Keratinocyte (primary cell): ENCODE measurements around the gene TMEM151B. TPM values are rescaled to one million over a fixed set of nuclear protein-coding genes. Genes with fewer than 3 reads are reported as not detected.

Experiments used
- DNase-seq: peaks from one replicate; pipeline ENCODE4 v3.0.0-alpha.2; 2011; ENCODE audit warnings: low read depth, missing footprints, low spot score
- FAIRE-seq: peaks from 2 replicates; lab custom pipeline; 2011; peaks lifted over from hg19 to GRCh38; lab: Jason Lieb, UNC
- H2AFZ ChIP-seq: 2 replicates; pipeline ENCODE4 v1.6.0; 2012; ENCODE audit warnings: low read length, control low read depth, inconsistent platforms; ENCODE audit not compliant: control insufficient read depth
- H3K27ac ChIP-seq: 2 replicates; pipeline ENCODE4 v1.5.1; 2011; ENCODE audit warnings: low read length; ENCODE audit not compliant: control insufficient read depth, insufficient read depth
- H3K27me3 ChIP-seq: 3 replicates; pipeline ENCODE4 v1.6.0; 2011; ENCODE audit warnings: low read length; ENCODE audit not compliant: control insufficient read depth, insufficient read depth; ENCODE audit errors: extremely low read depth
- H3K36me3 ChIP-seq, 2 experiments: 2 replicates in 1 of 2; 3 replicates in 1 of 2; pipeline ENCODE4 v1.5.1; 2011; ENCODE audit warnings: low read length in 2 of 2, mild to moderate bottlenecking in 1 of 2; ENCODE audit not compliant: control insufficient read depth in 2 of 2, insufficient read depth in 2 of 2; ENCODE audit errors: extremely low read depth in 1 of 2
- H3K4me1 ChIP-seq: 3 replicates; pipeline ENCODE4 v1.5.1; 2011; ENCODE audit warnings: low read length; ENCODE audit not compliant: control insufficient read depth, insufficient read depth; ENCODE audit errors: extremely low read depth
- H3K4me2 ChIP-seq: 3 replicates; pipeline ENCODE4 v1.6.0; 2011; ENCODE audit warnings: low read depth, low read length; ENCODE audit not compliant: control insufficient read depth, insufficient read depth; ENCODE audit errors: extremely low read depth
- H3K4me3 ChIP-seq, 3 experiments: fragments of 200-600 bp in 1 of 3; sonication (generic) in 1 of 3; 2 replicates in 2 of 3; 3 replicates in 1 of 3; pipeline ENCODE4 v1.5.1; 2011 to 2016; ENCODE audit warnings: low read length in 3 of 3, mild to moderate bottlenecking in 3 of 3, control low read depth in 2 of 3, inconsistent platforms in 1 of 3, low read depth in 1 of 3, mixed read lengths in 1 of 3, mixed run types in 1 of 3, moderate library complexity in 1 of 3; ENCODE audit not compliant: control insufficient read depth in 2 of 3, insufficient read depth in 2 of 3; ENCODE audit errors: extremely low read depth in 1 of 3
- H3K79me2 ChIP-seq: 2 replicates; pipeline ENCODE4 v1.6.0; 2012; ENCODE audit warnings: low read length; ENCODE audit not compliant: control insufficient read depth, insufficient read depth
- H3K9ac ChIP-seq: 3 replicates; pipeline ENCODE4 v1.6.0; 2011; ENCODE audit warnings: low read length; ENCODE audit not compliant: control insufficient read depth, insufficient read depth; ENCODE audit errors: extremely low read depth
- H3K9me1 ChIP-seq: 3 replicates; pipeline ENCODE4 v1.6.0; 2011; ENCODE audit warnings: low read length; ENCODE audit not compliant: control insufficient read depth, insufficient read depth; ENCODE audit errors: extremely low read depth
- H3K9me3 ChIP-seq: 2 replicates; pipeline ENCODE4 v1.5.1; 2012; ENCODE audit warnings: low read depth, low read length; ENCODE audit not compliant: control insufficient read depth
- H4K20me1 ChIP-seq: 3 replicates; pipeline ENCODE4 v1.6.0; 2011; ENCODE audit warnings: low read length; ENCODE audit not compliant: control insufficient read depth, insufficient read depth; ENCODE audit errors: extremely low read depth
- CTCF ChIP-seq, 3 experiments: IDR thresholded peaks in 1 of 3; conservative IDR thresholded peaks in 1 of 3; optimal IDR thresholded peaks in 1 of 3; 2 replicates in 2 of 3; 3 replicates in 1 of 3; pipeline versions ENCODE3 to v1.5.1; 2011; ENCODE audit warnings: low read length in 3 of 3, mild to moderate bottlenecking in 3 of 3, moderate library complexity in 2 of 3, control low read depth in 1 of 3, inconsistent platforms in 1 of 3; ENCODE audit not compliant: insufficient read depth in 2 of 3; ENCODE audit errors: extremely low read depth in 1 of 3
- EZH2 ChIP-seq: IDR thresholded peaks from one replicate; pipeline ENCODE4 v1.6.1; 2012; ENCODE audit warnings: inconsistent platforms, mild to moderate bottlenecking, low read length, moderate library complexity
- dilution Hi-C: fragments of 300-500 bp; cut with MboI; formaldehyde crosslinking; loops from one replicate; pipeline ENCODE4 v1.7.0; 2020; ENCODE audit warnings: low sequenced_read_pairs; ENCODE audit not compliant: extremely low pct_ligation_motif_present
- polyA plus RNA-seq, 5 experiments: library from polyadenylated mRNA; depleted of rRNA in 3 of 5; stranded (reverse) in 3 of 5; stranded (forward) in 1 of 5; unstranded in 1 of 5; fragments of >200 nt; gene quantifications; 1 replicate in 1 of 5; 2 replicates in 3 of 5; 3 replicates in 1 of 5; pipeline versions ENCODE4 v1.2.1 to v1.2.3, GENCODE V29; 2011 to 2012; ENCODE audit warnings: missing spikeins in 2 of 5, low read depth in 1 of 5, low replicate concordance in 1 of 5

Gene TMEM151B
- polyA plus RNA-seq, 1 donor (not counting 4 experiments of a cell fraction or from before 2014, with no cell fraction given) = not detected

- H3K9me3 ChIP-seq = no peaks in the 10 kb centered on the region
Measured at GRCh38 chr6:44243345-44243744, 26.9 kb upstream of the TMEM151B start.

GRCh38 chr6:44245391-44245911 lies 24.8 kb upstream of the TMEM151B start:
- TF ChIP-seq EZH2 (no peak), CTCF (optimal IDR thresholded peaks at IDR 0.05 in 1 of 3, IDR thresholded peaks at IDR 0.05 in 1 of 3, conservative IDR thresholded peaks at IDR 0.05 in 1 of 3; ENCODE audit: extremely low read depth in 1 of 3, insufficient read depth in 2 of 3, low read length in 3 of 3) (no peak)
- Histone ChIP-seq H3K4me3 (peak overlapping the region; percentile 97 to 100 (median 99)), H3K9me1 (peaks cover 5% of the 10 kb centered on the region), H4K20me1 (peaks cover 30% of the 10 kb centered on the region), H3K36me3 (peaks cover 16 to 20% of the 10 kb centered on the region in 2 experiments), H3K9me3 (no peaks in the 10 kb centered on the region), H3K4me1 (peaks cover 19% of the 10 kb centered on the region), H3K9ac (peak overlapping the region; percentile 100), H3K27ac (no peak overlapping the region), H3K27me3 (no peaks in the 10 kb centered on the region), H3K79me2 (peaks cover 36% of the 10 kb centered on the region), H3K4me2 (peak overlapping the region; percentile 91), H2AFZ (peak overlapping the region; percentile 90)
- dilution Hi-C loops = no loop called here
- FAIRE-seq = no peak
- no peak for DNase-seq

More at GRCh38 chr6:44243345-44243744, 26.9 kb upstream of the TMEM151B start:
- Histone ChIP-seq H2AFZ (no peak overlapping the region), H3K9ac (no peak overlapping the region), H3K4me2 (no peak overlapping the region), H3K79me2 (peaks cover 15% of the 10 kb centered on the region), H3K36me3 (no peaks in the 10 kb centered on the region), H3K9me1 (no peaks in the 10 kb centered on the region), H4K20me1 (peaks cover 11% of the 10 kb centered on the region), H3K27me3 (no peaks in the 10 kb centered on the region), H3K4me1 (peaks cover 18% of the 10 kb centered on the region), H3K4me3 (no peak overlapping the region), H3K27ac (no peak overlapping the region)
- FAIRE-seq (no peak), DNase-seq (no peak)
- TF ChIP-seq CTCF (optimal IDR thresholded peaks at IDR 0.05 in 1 of 3, IDR thresholded peaks at IDR 0.05 in 1 of 3, conservative IDR thresholded peaks at IDR 0.05 in 1 of 3; ENCODE audit: extremely low read depth in 1 of 3, insufficient read depth in 2 of 3, low read length in 3 of 3) (no peak), EZH2 (no peak)
- dilution Hi-C loops = no loop called here
